B cell (primary cell): Measurements from ENCODE around the gene ABCA6. TPM values are rescaled to one million over a fixed set of nuclear protein-coding genes. Genes with fewer than 3 reads are reported as not detected.

Experiments
- ATAC-seq: fragments of 200-7000 bp; cut with Tn5 transposase; one replicate; pipeline ENCODE4 v1.10.0; 2021; ENCODE audit warnings: low read depth, mild to moderate bottlenecking, moderate number of reproducible peaks, moderate library complexity
- CTCF ChIA-PET: fragments of 350-600 bp; sonication (Branson Sonifier 250); formaldehyde crosslinking; loops from one replicate; lab custom pipeline; 2021; ENCODE audit warnings: antibody characterized with exemption, inconsistent platforms; lab: Charles Lee
- POLR2A ChIA-PET: fragments of 350-600 bp; sonication (Branson Sonifier 250); formaldehyde crosslinking; loops from one replicate; lab custom pipeline; 2021; ENCODE audit warnings: antibody characterized with exemption; lab: Charles Lee
- DNase-seq: peaks from one replicate; pipeline ENCODE4 v3.0.0; 2013
- H2AFZ ChIP-seq: 2 replicates; pipeline ENCODE4 v1.6.1; 2012; ENCODE audit warnings: mild to moderate bottlenecking, low read depth, low read length; ENCODE audit not compliant: insufficient read depth, poor library complexity, severe bottlenecking
- H3K27ac ChIP-seq, 2 donors: 1 replicate in 1 of 2; 2 replicates in 1 of 2; pipeline ENCODE4 v1.5.1; 2012 to 2013; ENCODE audit warnings: low read length in 2 of 2, mild to moderate bottlenecking in 2 of 2, moderate library complexity in 1 of 2
- H3K27me3 ChIP-seq, 4 experiments: fragments of 200-600 bp in 1 of 4; sonication (generic) in 1 of 4; replicated peaks in 1 of 4; 1 replicate in 2 of 4; 2 replicates in 2 of 4; pipeline versions ENCODE4 v1.6.1 to v1.7.0; 2013 to 2016; ENCODE audit warnings: low read length in 3 of 4, mild to moderate bottlenecking in 2 of 4, mixed read lengths in 1 of 4, moderate library complexity in 1 of 4; ENCODE audit not compliant: insufficient read depth in 4 of 4, control insufficient read depth in 3 of 4; ENCODE audit errors: control extremely low read depth in 1 of 4
- H3K36me3 ChIP-seq, 2 experiments: replicated peaks in 1 of 2; 1 replicate in 1 of 2; 2 replicates in 1 of 2; pipeline versions ENCODE4 v1.6.1 to v1.7.1; 2013; ENCODE audit warnings: low read length in 1 of 2; ENCODE audit not compliant: insufficient read depth in 2 of 2, control insufficient read depth in 1 of 2; ENCODE audit errors: control extremely low read depth in 1 of 2, extremely low read depth in 1 of 2
- H3K4me1 ChIP-seq, 2 donors: fragments of 200-600 bp in 1 of 2; sonication (generic) in 1 of 2; 1 replicate in 1 of 2; 2 replicates in 1 of 2; pipeline versions ENCODE4 v1.5.1 to v1.6.1; 2013 to 2017; ENCODE audit warnings: low read length in 2 of 2; ENCODE audit not compliant: control insufficient read depth in 2 of 2, insufficient read depth in 2 of 2
- H3K4me2 ChIP-seq: replicated peaks from 2 replicates; pipeline ENCODE3; 2012; ENCODE audit warnings: mild to moderate bottlenecking, low read depth, low read length; ENCODE audit not compliant: poor library complexity, severe bottlenecking
- H3K4me3 ChIP-seq, 5 experiments: fragments of 200-600 bp in 1 of 5; sonication (generic) in 1 of 5; 1 replicate in 3 of 5; 2 replicates in 2 of 5; pipeline versions ENCODE4 v1.5.1 to v1.7.0; 2011 to 2016; ENCODE audit warnings: low read length in 4 of 5, mild to moderate bottlenecking in 4 of 5, low read depth in 2 of 5, control low read depth in 1 of 5, moderate library complexity in 1 of 5; ENCODE audit not compliant: insufficient read depth in 1 of 5; ENCODE audit errors: control extremely low read depth in 1 of 5, extremely low read depth in 1 of 5
- H3K79me2 ChIP-seq: fragments of 200-600 bp; sonication (generic); one replicate; pipeline ENCODE4 v1.6.0; 2016; ENCODE audit warnings: low read length; ENCODE audit not compliant: control insufficient read depth, insufficient read depth
- H3K9ac ChIP-seq: fragments of 200-600 bp; sonication (generic); 2 replicates; pipeline ENCODE4 v1.6.1; 2017; ENCODE audit warnings: mild to moderate bottlenecking, low read length, moderate library complexity
- H3K9me3 ChIP-seq, 3 donors: one replicate each; pipeline versions ENCODE4 v1.6.1 to v1.7.1; 2013; ENCODE audit warnings: low read length in 2 of 3; ENCODE audit not compliant: control insufficient read depth in 2 of 3, insufficient read depth in 1 of 3; ENCODE audit errors: control extremely low read depth in 1 of 3
- H4K20me1 ChIP-seq: 2 replicates; pipeline ENCODE4 v1.6.0; 2012; ENCODE audit warnings: mild to moderate bottlenecking, low read length; ENCODE audit not compliant: insufficient read depth, control insufficient read depth, poor library complexity, severe bottlenecking
- H3K27ac Mint-ChIP-seq: one replicate; pipeline ENCODE4 v1.8.0; 2021; ENCODE audit warnings: mixed read lengths
- H3K27me3 Mint-ChIP-seq: one replicate; pipeline ENCODE4 v1.8.0; 2021; ENCODE audit warnings: mixed read lengths
- H3K4me1 Mint-ChIP-seq: one replicate; pipeline ENCODE4 v1.8.0; 2021; ENCODE audit warnings: mixed read lengths
- H3K4me3 Mint-ChIP-seq: one replicate; pipeline ENCODE4 v1.8.0; 2021; ENCODE audit warnings: mixed read lengths
- H3K9me3 Mint-ChIP-seq: one replicate; pipeline ENCODE4 v1.8.0; 2022; ENCODE audit warnings: mixed read lengths; ENCODE audit not compliant: insufficient read depth
- EZH2 ChIP-seq: IDR thresholded peaks from 2 replicates; pipeline ENCODE4 v1.6.1; 2012; ENCODE audit warnings: borderline replicate concordance, low read depth, mild to moderate bottlenecking, moderate library complexity, low read length; ENCODE audit not compliant: insufficient read depth, poor library complexity, severe bottlenecking
- WGBS: methylation state at CpG from one replicate; pipeline ENCODE4 v1.1.5; 2013; ENCODE audit warnings: missing lambda C conversion rate; ENCODE audit not compliant: insufficient coverage; 5-methylcytosine and 5-hydroxymethylcytosine counted together
- intact Hi-C: fragments of 100-400 bp; cut with micrococcal nuclease; formaldehyde crosslinking; loops from one replicate; pipeline ENCODE4 v1.10.0; 2022
- polyA plus RNA-seq: library from polyadenylated mRNA; depleted of rRNA; stranded (reverse); fragments of >200 nt; gene quantifications from 2 replicates; pipeline ENCODE4 v1.2.3, GENCODE V29; 2012
- total RNA-seq, 2 donors: library from RNA; stranded (reverse); fragments of 120-200 nt in 1 of 2; gene quantifications; 1 replicate in 1 of 2; 2 replicates in 1 of 2; pipeline versions ENCODE4 v1.2.3 to v1.2.4, GENCODE V29; 2013 to 2022
- TF ChIP-seq, protein P1 (sequence below): fragments of 200-600 bp; IDR thresholded peaks from one replicate; pipeline ENCODE4 v1.8.0; 2022; ENCODE audit warnings: antibody characterized with exemption, mild to moderate bottlenecking

The ABCA6 gene
- total and polyA plus RNA-seq, 2 donors (not counting 1 experiment from before 2014, with no cell fraction given), result 0.18 to 1.4 TPM

- Histone ChIP-seq H3K4me3 (no peak overlapping the region), H2AFZ (no peak overlapping the region), H3K9me3 (no peaks in the 10 kb centered on the region), H4K20me1 (no peaks in the 10 kb centered on the region), H3K9ac (no peak overlapping the region), H3K4me1 (no peaks in the 10 kb centered on the region), H3K27me3 (no peaks in the 10 kb centered on the region), H3K27ac (no peak overlapping the region), H3K79me2 (no peaks in the 10 kb centered on the region), H3K4me2 (no peak overlapping the region), H3K36me3 (no peaks in the 10 kb centered on the region)
- TF ChIP-seq, protein P1, sequence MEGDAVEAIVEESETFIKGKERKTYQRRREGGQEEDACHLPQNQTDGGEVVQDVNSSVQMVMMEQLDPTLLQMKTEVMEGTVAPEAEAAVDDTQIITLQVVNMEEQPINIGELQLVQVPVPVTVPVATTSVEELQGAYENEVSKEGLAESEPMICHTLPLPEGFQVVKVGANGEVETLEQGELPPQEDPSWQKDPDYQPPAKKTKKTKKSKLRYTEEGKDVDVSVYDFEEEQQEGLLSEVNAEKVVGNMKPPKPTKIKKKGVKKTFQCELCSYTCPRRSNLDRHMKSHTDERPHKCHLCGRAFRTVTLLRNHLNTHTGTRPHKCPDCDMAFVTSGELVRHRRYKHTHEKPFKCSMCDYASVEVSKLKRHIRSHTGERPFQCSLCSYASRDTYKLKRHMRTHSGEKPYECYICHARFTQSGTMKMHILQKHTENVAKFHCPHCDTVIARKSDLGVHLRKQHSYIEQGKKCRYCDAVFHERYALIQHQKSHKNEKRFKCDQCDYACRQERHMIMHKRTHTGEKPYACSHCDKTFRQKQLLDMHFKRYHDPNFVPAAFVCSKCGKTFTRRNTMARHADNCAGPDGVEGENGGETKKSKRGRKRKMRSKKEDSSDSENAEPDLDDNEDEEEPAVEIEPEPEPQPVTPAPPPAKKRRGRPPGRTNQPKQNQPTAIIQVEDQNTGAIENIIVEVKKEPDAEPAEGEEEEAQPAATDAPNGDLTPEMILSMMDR, result no peak
- TF ChIP-seq EZH2, result no peak
- WGBS, result 71% methylated on average over 1 of the region's 6 CpGs
- ATAC-seq (no peak), DNase-seq (no peak)
- H3K4me3 Mint-ChIP-seq, result no peak overlapping the region
- intact Hi-C loops, result no loop called here
- H3K27ac Mint-ChIP-seq, result no peak overlapping the region
- no peaks in the 10 kb centered on the region for H3K4me1 Mint-ChIP-seq
- H3K9me3 Mint-ChIP-seq, result no peaks in the 10 kb centered on the region
- no peaks in the 10 kb centered on the region for H3K27me3 Mint-ChIP-seq
- CTCF ChIA-PET, result interaction anchor here (1.4 kb wide), 1 partner anchor 9 kb away, joined by 3 read pairs; no protein-coding TSS in a partner anchor
- POLR2A ChIA-PET, result no interaction called here
Measured at GRCh38 chr17:69043098-69043734, 98.5 kb downstream of the ABCA6 start.

- Mint-ChIP-seq H3K4me1 (no peaks in the 10 kb centered on the region), H3K27ac (no peak overlapping the region), H3K4me3 (no peak overlapping the region), H3K9me3 (peaks cover 1% of the 10 kb centered on the region), H3K27me3 (peaks cover under 1% of the 10 kb centered on the region)
- no peaks in the 10 kb centered on the region for H3K27me3 ChIP-seq
- ATAC-seq (no peak), DNase-seq (no peak)
- WGBS, result no CpG with 5 or more reads among the region's 5 CpGs
- ChIA-PET POLR2A (no interaction called here), CTCF (no interaction called here)
- no peaks in the 10 kb centered on the region for H3K36me3 ChIP-seq
- no peak for TF ChIP-seq EZH2
- TF ChIP-seq, protein P1, result no peak
- H3K4me1 ChIP-seq, result no peaks in the 10 kb centered on the region
- H2AFZ ChIP-seq, result no peak overlapping the region
- H3K4me2 ChIP-seq, result no peak overlapping the region
- no peaks in the 10 kb centered on the region for H3K79me2 ChIP-seq
- no peaks in the 10 kb centered on the region for H3K9me3 ChIP-seq
- no peak overlapping the region for H3K9ac ChIP-seq
- no peak overlapping the region for H3K27ac ChIP-seq
- intact Hi-C loops, result no loop called here
- no peak overlapping the region for H3K4me3 ChIP-seq
- no peaks in the 10 kb centered on the region for H4K20me1 ChIP-seq
Measured at GRCh38 chr17:69042308-69042707, 99.4 kb downstream of the ABCA6 start.
